Measurements from ENCODE around the gene LRFN5.
"Not testable (repeated sequence)": the region's sequence is repeated elsewhere in the genome, so short reads cannot be mapped to it uniquely, and the experiment has no call there.

Gene LRFN5

GRCh38 chr14:41872931-41873685 is 266.4 kb downstream of the LRFN5 start:
- H3K4me3 ChIP-seq (ENCODE audit: low read depth in 1 of 2, low read length in 2 of 2) = no peak overlapping the region
- H3K36me3 ChIP-seq (ENCODE audit: insufficient read depth, low read length) = no peaks in the 10 kb centered on the region
- no peak overlapping the region for H3K9ac ChIP-seq (ENCODE audit: low read length)
- no peaks in the 10 kb centered on the region for H3K4me1 ChIP-seq (ENCODE audit: insufficient read depth, low read length)
- no peak overlapping the region for H3K27ac ChIP-seq (ENCODE audit: low read depth, low read length)
- no peaks in the 10 kb centered on the region for H3K9me3 ChIP-seq (ENCODE audit: low read length)
- H3K27me3 ChIP-seq (ENCODE audit: control insufficient read depth in 1 of 2, insufficient read depth in 2 of 2, low read length in 2 of 2) = no peaks in the 10 kb centered on the region

DNA sequence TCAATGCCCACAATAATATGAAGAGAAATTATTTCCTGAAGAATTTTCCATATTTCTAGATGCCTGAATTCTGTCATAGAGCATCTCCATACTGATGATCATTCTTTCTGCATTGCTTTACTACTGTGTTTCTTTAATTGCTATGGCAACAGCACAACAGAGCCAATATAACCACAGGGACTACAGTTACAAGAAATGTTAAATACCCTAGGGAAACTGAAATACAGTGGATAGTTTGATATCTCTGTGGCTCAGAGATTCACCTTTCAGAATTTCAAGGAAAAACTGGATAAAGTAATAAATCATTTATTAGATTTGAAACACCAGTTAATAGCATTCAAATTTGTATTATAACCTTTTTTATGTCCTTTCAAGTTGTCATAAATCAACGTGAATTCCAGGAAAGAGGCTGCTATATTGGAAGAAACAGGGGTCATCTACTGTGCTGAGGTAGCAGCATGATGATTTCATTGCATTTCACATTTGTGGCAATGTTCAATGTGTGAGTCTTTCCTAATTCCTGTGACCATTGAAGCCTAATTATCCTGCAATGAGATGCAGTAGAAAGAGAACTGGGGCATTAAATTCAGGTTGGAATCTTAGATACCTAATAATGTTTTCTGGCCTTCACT is 267.1 kb downstream of the LRFN5 start:
- Histone ChIP-seq H3K36me3 (ENCODE audit: insufficient read depth, low read length) (no peaks in the 10 kb centered on the region), H3K9ac (ENCODE audit: low read length) (no peak overlapping the region), H3K27ac (ENCODE audit: low read depth, low read length) (no peak overlapping the region), H3K9me3 (ENCODE audit: low read length) (no peaks in the 10 kb centered on the region), H3K4me1 (ENCODE audit: insufficient read depth, low read length) (no peaks in the 10 kb centered on the region), H3K4me3 (ENCODE audit: low read depth in 1 of 2, low read length in 2 of 2) (no peak overlapping the region), H3K27me3 (ENCODE audit: control insufficient read depth in 1 of 2, insufficient read depth in 2 of 2, low read length in 2 of 2) (no peaks in the 10 kb centered on the region)

DNA sequence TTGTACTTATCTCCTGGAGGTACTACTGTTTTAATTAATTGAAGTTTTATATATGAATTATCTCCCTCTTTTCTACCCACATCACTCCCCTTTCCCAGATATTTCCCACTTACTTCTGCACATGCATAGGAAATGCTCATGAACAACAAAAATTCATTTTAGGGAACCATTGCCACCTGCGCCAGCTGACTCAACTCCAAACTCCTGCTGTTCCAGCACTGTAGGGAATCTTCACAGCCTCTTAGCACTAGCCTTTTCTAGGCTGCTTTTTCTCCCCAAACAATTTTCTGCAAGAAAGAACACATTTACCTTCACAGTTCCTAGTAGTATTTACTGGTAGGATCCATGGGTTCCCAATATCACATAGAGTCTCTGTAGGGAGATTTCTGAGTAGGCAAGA is 268.4 kb downstream of the LRFN5 start:
- no peak overlapping the region for H3K27ac ChIP-seq (ENCODE audit: low read depth, low read length)
- no peak overlapping the region for H3K4me3 ChIP-seq (ENCODE audit: low read depth in 1 of 2, low read length in 2 of 2)
- H3K27me3 ChIP-seq (ENCODE audit: control insufficient read depth in 1 of 2, insufficient read depth in 2 of 2, low read length in 2 of 2) = no peaks in the 10 kb centered on the region
- no peaks in the 10 kb centered on the region for H3K9me3 ChIP-seq (ENCODE audit: low read length)
- no peak overlapping the region for H3K9ac ChIP-seq (ENCODE audit: low read length)
- H3K36me3 ChIP-seq (ENCODE audit: insufficient read depth, low read length) = no peaks in the 10 kb centered on the region
- no peaks in the 10 kb centered on the region for H3K4me1 ChIP-seq (ENCODE audit: insufficient read depth, low read length)

DNA sequence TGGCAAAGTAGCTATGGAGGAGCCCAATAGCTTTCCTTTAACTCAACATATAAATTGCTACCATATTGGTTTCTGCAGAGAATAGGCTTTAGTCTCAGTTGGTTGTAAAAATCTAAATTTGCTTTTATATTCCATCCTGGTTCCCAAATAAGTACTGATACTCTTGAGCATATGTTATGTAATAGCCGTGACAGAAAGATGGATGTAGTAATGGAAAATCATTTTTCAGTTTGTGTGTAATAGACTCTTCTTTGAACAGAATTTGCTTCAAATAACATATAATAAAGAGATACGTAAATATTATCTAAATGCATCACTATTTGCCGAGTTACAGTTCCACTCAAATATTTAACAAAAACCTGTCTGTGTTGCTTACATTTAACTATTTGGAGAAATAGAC is 271.6 kb downstream of the LRFN5 start:
- H3K4me1 ChIP-seq (ENCODE audit: insufficient read depth, low read length) = no peaks in the 10 kb centered on the region
- H3K36me3 ChIP-seq (ENCODE audit: insufficient read depth, low read length) = no peaks in the 10 kb centered on the region
- no peak overlapping the region for H3K9ac ChIP-seq (ENCODE audit: low read length)
- H3K27ac ChIP-seq (ENCODE audit: low read depth, low read length) = no peak overlapping the region
- no peaks in the 10 kb centered on the region for H3K27me3 ChIP-seq (ENCODE audit: control insufficient read depth in 1 of 2, insufficient read depth in 2 of 2, low read length in 2 of 2)
- H3K9me3 ChIP-seq (ENCODE audit: low read length) = no peaks in the 10 kb centered on the region
- no peak overlapping the region for H3K4me3 ChIP-seq (ENCODE audit: low read depth in 1 of 2, low read length in 2 of 2)

DNA sequence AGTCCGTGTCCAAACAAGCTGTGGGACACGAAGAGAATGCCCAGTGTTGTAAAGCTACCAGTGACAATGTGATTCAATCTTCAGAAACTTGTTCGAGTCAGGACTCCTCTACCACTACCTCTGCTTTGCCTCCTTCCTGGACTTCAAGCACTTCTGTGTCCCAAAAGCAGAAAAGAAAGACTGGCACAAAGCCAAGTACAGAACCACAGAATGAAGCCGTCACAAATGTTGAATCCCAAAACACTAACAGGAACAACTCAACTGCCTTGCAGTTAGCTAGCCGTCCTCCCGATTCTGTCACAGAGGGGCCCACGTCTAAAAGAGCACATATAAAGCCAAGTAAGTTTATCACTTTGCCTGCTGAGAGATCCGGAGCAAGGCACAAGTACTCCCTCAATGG is 284.9 kb downstream of the LRFN5 start:
- H3K27ac ChIP-seq (ENCODE audit: low read depth, low read length) = no peak overlapping the region
- no peak overlapping the region for H3K9ac ChIP-seq (ENCODE audit: low read length)
- H3K36me3 ChIP-seq (ENCODE audit: insufficient read depth, low read length) = no peaks in the 10 kb centered on the region
- no peak overlapping the region for H3K4me3 ChIP-seq (ENCODE audit: low read depth in 1 of 2, low read length in 2 of 2)
- no peaks in the 10 kb centered on the region for H3K4me1 ChIP-seq (ENCODE audit: insufficient read depth, low read length)
- no peaks in the 10 kb centered on the region for H3K27me3 ChIP-seq (ENCODE audit: control insufficient read depth in 1 of 2, insufficient read depth in 2 of 2, low read length in 2 of 2)
- no peaks in the 10 kb centered on the region for H3K9me3 ChIP-seq (ENCODE audit: low read length)

GRCh38 chr14:41899416-41899815 is 292.7 kb downstream of the LRFN5 start:
- H3K9me3 ChIP-seq (ENCODE audit: low read length) = no peaks in the 10 kb centered on the region
- no peaks in the 10 kb centered on the region for H3K36me3 ChIP-seq (ENCODE audit: insufficient read depth, low read length)
- no peak overlapping the region for H3K9ac ChIP-seq (ENCODE audit: low read length)
- no peaks in the 10 kb centered on the region for H3K4me1 ChIP-seq (ENCODE audit: insufficient read depth, low read length)
- H3K27ac ChIP-seq (ENCODE audit: low read depth, low read length) = no peak overlapping the region
- H3K27me3 ChIP-seq (ENCODE audit: control insufficient read depth in 1 of 2, insufficient read depth in 2 of 2, low read length in 2 of 2) = no peaks in the 10 kb centered on the region
- no peak overlapping the region for H3K4me3 ChIP-seq (ENCODE audit: low read depth in 1 of 2, low read length in 2 of 2)

DNA sequence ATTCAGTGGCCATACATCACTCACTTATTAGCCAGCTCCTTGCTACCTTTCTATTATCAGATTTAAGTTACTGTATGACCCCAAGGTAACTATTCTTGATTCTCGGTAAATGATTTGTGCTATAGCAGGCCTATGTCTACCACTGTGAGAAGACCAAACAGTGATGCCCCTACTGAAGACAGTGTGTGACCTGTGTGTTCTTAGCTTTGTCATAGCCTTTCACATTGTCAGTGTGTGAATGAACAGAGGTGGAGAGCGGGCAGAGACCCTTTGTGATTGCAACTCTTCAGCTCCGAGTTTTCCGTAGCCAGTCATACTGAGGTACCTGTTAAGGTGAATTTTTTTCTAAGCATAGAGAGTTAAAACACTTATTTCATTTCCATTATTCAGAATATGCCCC is 294.0 kb downstream of the LRFN5 start:
- Histone ChIP-seq H3K27me3 (ENCODE audit: control insufficient read depth in 1 of 2, insufficient read depth in 2 of 2, low read length in 2 of 2) (no peaks in the 10 kb centered on the region), H3K9ac (ENCODE audit: low read length) (no peak overlapping the region), H3K9me3 (ENCODE audit: low read length) (no peaks in the 10 kb centered on the region), H3K36me3 (ENCODE audit: insufficient read depth, low read length) (no peaks in the 10 kb centered on the region), H3K27ac (ENCODE audit: low read depth, low read length) (no peak overlapping the region), H3K4me1 (ENCODE audit: insufficient read depth, low read length) (no peaks in the 10 kb centered on the region), H3K4me3 (ENCODE audit: low read depth in 1 of 2, low read length in 2 of 2) (no peak overlapping the region)

DNA sequence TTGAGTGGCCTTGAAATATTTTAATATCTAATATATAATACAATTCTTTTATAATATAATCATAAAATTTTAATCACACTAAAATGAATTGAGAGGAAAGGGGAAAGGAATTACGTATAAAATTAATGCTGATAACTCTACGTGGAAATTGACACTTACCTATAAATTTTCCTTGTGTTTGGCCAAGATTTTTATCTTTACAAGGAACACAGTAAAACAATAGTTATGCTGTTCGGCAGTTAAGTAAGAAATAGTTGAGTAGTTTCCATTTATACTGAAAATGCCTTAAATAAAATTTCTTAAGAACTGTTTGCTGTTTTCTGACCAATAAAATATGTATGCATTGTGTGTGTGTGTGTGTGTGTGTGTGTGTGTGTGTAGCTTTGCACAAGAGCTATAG is 294.4 kb downstream of the LRFN5 start:
- no peak overlapping the region for H3K27ac ChIP-seq (ENCODE audit: low read depth, low read length)
- H3K9ac ChIP-seq (ENCODE audit: low read length) = no peak overlapping the region
- H3K36me3 ChIP-seq (ENCODE audit: insufficient read depth, low read length) = no peaks in the 10 kb centered on the region
- H3K9me3 ChIP-seq (ENCODE audit: low read length) = no peaks in the 10 kb centered on the region
- H3K27me3 ChIP-seq (ENCODE audit: control insufficient read depth in 1 of 2, insufficient read depth in 2 of 2, low read length in 2 of 2) = no peaks in the 10 kb centered on the region
- H3K4me3 ChIP-seq (ENCODE audit: low read depth in 1 of 2, low read length in 2 of 2) = no peak overlapping the region
- H3K4me1 ChIP-seq (ENCODE audit: insufficient read depth, low read length) = no peaks in the 10 kb centered on the region

DNA sequence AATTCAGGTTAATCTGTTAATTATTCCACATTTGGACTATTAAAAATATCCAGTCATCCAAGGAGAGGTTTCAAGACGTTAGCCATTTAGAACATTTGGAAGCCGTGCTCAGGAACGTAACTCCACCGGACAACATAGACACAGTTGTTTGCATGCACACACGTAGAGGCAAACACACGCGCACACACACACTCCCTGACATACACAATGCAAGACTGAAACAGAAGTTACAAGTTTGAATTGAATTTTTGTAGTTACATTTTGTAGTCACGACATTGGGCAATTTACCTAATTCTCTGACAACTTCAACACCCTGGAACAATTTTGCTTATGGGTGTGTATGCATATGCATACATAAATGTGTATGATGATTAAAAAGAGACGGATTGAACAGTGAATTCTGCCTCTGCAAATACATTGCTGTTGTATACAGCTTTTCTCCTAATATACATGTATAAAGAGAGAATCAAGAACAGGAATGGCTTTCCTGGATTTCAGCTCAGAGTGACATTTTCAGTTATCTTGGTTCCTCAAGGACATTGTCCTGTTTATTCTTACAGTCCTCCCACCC is 298.8 kb downstream of the LRFN5 start:
- Histone ChIP-seq H3K9ac (ENCODE audit: low read length) (no peak overlapping the region), H3K27me3 (ENCODE audit: control insufficient read depth in 1 of 2, insufficient read depth in 2 of 2, low read length in 2 of 2) (no peaks in the 10 kb centered on the region), H3K9me3 (ENCODE audit: low read length) (no peaks in the 10 kb centered on the region), H3K4me1 (ENCODE audit: insufficient read depth, low read length) (no peaks in the 10 kb centered on the region), H3K4me3 (ENCODE audit: low read depth in 1 of 2, low read length in 2 of 2) (no peak overlapping the region), H3K36me3 (ENCODE audit: insufficient read depth, low read length) (no peaks in the 10 kb centered on the region), H3K27ac (ENCODE audit: low read depth, low read length) (no peak overlapping the region)

GRCh38 chr14:41911155-41911554 is 304.5 kb downstream of the LRFN5 start:
- H3K9me3 ChIP-seq (ENCODE audit: low read length); H3K27ac ChIP-seq (ENCODE audit: low read depth, low read length); H3K9ac ChIP-seq (ENCODE audit: low read length); H3K27me3 ChIP-seq (ENCODE audit: control insufficient read depth in 1 of 2, insufficient read depth in 2 of 2, low read length in 2 of 2); H3K4me1 ChIP-seq (ENCODE audit: insufficient read depth, low read length); H3K36me3 ChIP-seq (ENCODE audit: insufficient read depth, low read length); H3K4me3 ChIP-seq (ENCODE audit: low read depth in 1 of 2, low read length in 2 of 2): not testable (repeated sequence)

- Histone ChIP-seq H3K36me3 (ENCODE audit: insufficient read depth, low read length) (no peaks in the 10 kb centered on the region), H3K4me1 (ENCODE audit: insufficient read depth, low read length) (no peaks in the 10 kb centered on the region), H3K27ac (ENCODE audit: low read depth, low read length) (no peak overlapping the region), H3K9me3 (ENCODE audit: low read length) (no peaks in the 10 kb centered on the region), H3K27me3 (ENCODE audit: control insufficient read depth in 1 of 2, insufficient read depth in 2 of 2, low read length in 2 of 2) (no peaks in the 10 kb centered on the region), H3K4me3 (ENCODE audit: low read depth in 1 of 2, low read length in 2 of 2) (no peak overlapping the region), H3K9ac (ENCODE audit: low read length) (no peak overlapping the region)
Observed at GRCh38 chr14:41913398-41913797, 306.7 kb downstream of the LRFN5 start.

- no peaks in the 10 kb centered on the region for H3K27me3 ChIP-seq (ENCODE audit: control insufficient read depth in 1 of 2, insufficient read depth in 2 of 2, low read length in 2 of 2)
- H3K36me3 ChIP-seq (ENCODE audit: insufficient read depth, low read length) = no peaks in the 10 kb centered on the region
- H3K9ac ChIP-seq (ENCODE audit: low read length) = no peak overlapping the region
Observed at GRCh38 chr14:41915732-41916131, 309.1 kb downstream of the LRFN5 start.

More at GRCh38 chr14:41915732-41916131, 309.1 kb downstream of the LRFN5 start:
- no peak overlapping the region for H3K4me3 ChIP-seq (ENCODE audit: low read depth in 1 of 2, low read length in 2 of 2)
- no peaks in the 10 kb centered on the region for H3K4me1 ChIP-seq (ENCODE audit: insufficient read depth, low read length)
- no peaks in the 10 kb centered on the region for H3K9me3 ChIP-seq (ENCODE audit: low read length)
- no peak overlapping the region for H3K27ac ChIP-seq (ENCODE audit: low read depth, low read length)

All from muscle layer of colon (tissue), 2 donors.